A549 (cell line): Measurements from ENCODE around the gene CARMIL1. TPM values are rescaled to one million over a fixed set of nuclear protein-coding genes. Genes with fewer than 3 reads are reported as not detected.

Source experiments
- ATAC-seq, 2 experiments: fragments of 200-7000 bp in 1 of 2; fragments of >200 bp in 1 of 2; cut with Nextera tagmentation in 1 of 2; cut with Tn5 transposase in 1 of 2; 3 replicates each; pipeline versions ENCODE4 v1.8.0 to v1.9.1; 2018 to 2020; ENCODE audit warnings: mild to moderate bottlenecking in 1 of 2, moderate library complexity in 1 of 2
- CTCF ChIA-PET: fragments of 300-600 bp; sonication (Branson Sonifier 250); formaldehyde crosslinking; extraction: SDS; loops from one replicate; lab custom pipeline; 2021; ENCODE audit warnings: antibody characterized with exemption, inconsistent platforms; lab: Yijun Ruan, JAX
- POLR2A ChIA-PET: fragments of 350-600 bp; formaldehyde crosslinking; extraction: SDS; loops from one replicate; lab custom pipeline; 2021; ENCODE audit warnings: antibody characterized with exemption, inconsistent platforms; lab: Yijun Ruan, JAX
- DNase-seq, 2 experiments: peaks; one replicate each; pipeline versions ENCODE4 v3.0.0 to v3.0.0-alpha.2; 2011 to 2016; ENCODE audit warnings: low read depth in 1 of 2, low spot score in 1 of 2
- FAIRE-seq: peaks from 2 replicates; lab custom pipeline; 2011; peaks lifted over from hg19 to GRCh38; lab: Jason Lieb, UNC
- H3K27ac ChIP-seq, 2 experiments: fragments of >200 bp; sonication (Bioruptor Twin); formaldehyde crosslinking; 3 replicates each; pipeline ENCODE4 v1.5.1; 2016 to 2017
- H3K4me1 ChIP-seq: fragments of >200 bp; sonication (Bioruptor Twin); formaldehyde crosslinking; 3 replicates; pipeline ENCODE4 v1.6.1; 2016
- H3K4me2 ChIP-seq: fragments of >200 bp; sonication (Bioruptor Twin); formaldehyde crosslinking; 3 replicates; pipeline ENCODE4 v1.6.1; 2016
- H3K4me3 ChIP-seq: fragments of >200 bp; sonication (Bioruptor Twin); formaldehyde crosslinking; 3 replicates; pipeline ENCODE4 v1.5.1; 2016
- H3K9me3 ChIP-seq: fragments of >200 bp; sonication (Bioruptor Twin); formaldehyde crosslinking; 3 replicates; pipeline ENCODE4 v1.6.1; 2016
- BCL3 ChIP-seq: fragments of >200 bp; sonication (Bioruptor Twin); formaldehyde crosslinking; IDR thresholded peaks from 3 replicates; pipeline ENCODE4 v1.6.1; 2016
- ESRRA ChIP-seq: fragments of 150-350 bp; IDR thresholded peaks from 2 replicates; pipeline ENCODE4 v1.6.1; 2014; ENCODE audit warnings: mild to moderate bottlenecking, low read length, borderline replicate concordance
- FOSB ChIP-seq: fragments of 250-450 bp; sonication (Bioruptor Pico); IDR thresholded peaks from 2 replicates; pipeline ENCODE4 v1.5.0; 2020; ENCODE audit warnings: mild to moderate bottlenecking, moderate library complexity
- FOXS1 ChIP-seq: fragments of 250-450 bp; sonication (Bioruptor Pico); IDR thresholded peaks from 2 replicates; pipeline ENCODE4 v1.5.0; 2020; ENCODE audit warnings: mild to moderate bottlenecking, moderate library complexity
- GATA3 ChIP-seq: IDR thresholded peaks from 2 replicates; pipeline ENCODE4 v1.6.1; 2012; ENCODE audit warnings: borderline replicate concordance
- HDAC2 ChIP-seq: fragments of 200-600 bp; sonication (generic); IDR thresholded peaks from 2 replicates; pipeline ENCODE4 v1.6.1; 2016
- HES2 ChIP-seq: fragments of >200 bp; sonication (Bioruptor Twin); formaldehyde crosslinking; IDR thresholded peaks from 2 replicates; pipeline ENCODE4 v1.6.1; 2016
- HOXB13 ChIP-seq: fragments of 250-450 bp; sonication (Bioruptor Pico); IDR thresholded peaks from 2 replicates; pipeline ENCODE4 v1.5.0; 2020; ENCODE audit warnings: low read depth, mild to moderate bottlenecking, moderate library complexity
- JUN ChIP-seq, 2 experiments: fragments of >200 bp; sonication (Bioruptor Twin); formaldehyde crosslinking; IDR thresholded peaks; 2 replicates in 1 of 2; 3 replicates in 1 of 2; pipeline ENCODE4 v1.6.1; 2016 to 2017
- KDM1A ChIP-seq: fragments of 200-600 bp; sonication (generic); IDR thresholded peaks from 2 replicates; pipeline ENCODE4 v1.6.1; 2016; ENCODE audit warnings: low read depth, mild to moderate bottlenecking
- MYC ChIP-seq: IDR thresholded peaks from 2 replicates; pipeline ENCODE4 v1.6.1; 2012; ENCODE audit warnings: mild to moderate bottlenecking, inconsistent platforms, low read length, improper control_type of control experiment, borderline replicate concordance
- PHF8 ChIP-seq: fragments of 200-600 bp; sonication (generic); IDR thresholded peaks from 2 replicates; pipeline ENCODE4 v1.6.1; 2016; ENCODE audit warnings: low read depth, mild to moderate bottlenecking, antibody characterized with exemption, moderate library complexity, borderline replicate concordance
- POLR2AphosphoS2 ChIP-seq: conservative IDR thresholded peaks from 2 replicates; pipeline ENCODE4 v1.6.1; 2012; ENCODE audit warnings: low read length, improper control_type of control experiment, inconsistent platforms
- RARB ChIP-seq: fragments of 250-450 bp; sonication (Bioruptor Pico); IDR thresholded peaks from 2 replicates; pipeline ENCODE4 v1.8.0; 2021; ENCODE audit warnings: mild to moderate bottlenecking, moderate library complexity
- SREBF2 ChIP-seq: fragments of 450-650 bp; IDR thresholded peaks from 2 replicates; pipeline ENCODE4 v1.6.1; 2014; ENCODE audit warnings: mild to moderate bottlenecking, moderate library complexity
- ZFP36 ChIP-seq: fragments of 450-650 bp; IDR thresholded peaks from 2 replicates; pipeline ENCODE4 v1.6.1; 2014; ENCODE audit warnings: borderline replicate concordance; ENCODE audit not compliant: partially characterized antibody
- ZNF302 ChIP-seq: fragments of 250-450 bp; sonication (Bioruptor Pico); IDR thresholded peaks from 2 replicates; pipeline ENCODE4 v1.9.0; 2021; ENCODE audit warnings: inconsistent platforms, mild to moderate bottlenecking, moderate library complexity
- WGBS: methylation state at CpG from one replicate; pipeline ENCODE4 v1.1.6; 2017; ENCODE audit errors: missing lambda C conversion rate; 5-methylcytosine and 5-hydroxymethylcytosine counted together
- polyA plus RNA-seq, 4 experiments: library from polyadenylated mRNA; depleted of rRNA in 3 of 4; stranded (reverse); fragments of >200 nt; fragmentation: RNase III in 1 of 4; extraction: RNeasy Plus Mini Kit Qiagen cat#74134 plus additional on column Dnase treatment in 1 of 4; gene quantifications; 2 replicates in 3 of 4; 3 replicates in 1 of 4; pipeline ENCODE4 v1.2.3, GENCODE V29; 2011 to 2017
- TF ChIP-seq, protein P1 (sequence below): IDR thresholded peaks from 2 replicates; pipeline ENCODE4 v1.6.1; 2012
- TF ChIP-seq, protein P2 (sequence below): IDR thresholded peaks from 2 replicates; pipeline ENCODE4 v1.6.1; 2012
- TF ChIP-seq, protein P3 (sequence below): fragments of 450-650 bp; IDR thresholded peaks from 2 replicates; pipeline ENCODE4 v1.6.1; 2014; ENCODE audit warnings: antibody characterized with exemption
- TF ChIP-seq, protein P4 (sequence below): fragments of >200 bp; sonication (Bioruptor Twin); formaldehyde crosslinking; IDR thresholded peaks from 3 replicates; pipeline ENCODE4 v1.5.1; 2016
- TF ChIP-seq, protein P5 (sequence below): fragments of 250-450 bp; sonication (Bioruptor Pico); IDR thresholded peaks from 2 replicates; pipeline ENCODE4 v1.5.0; 2020; ENCODE audit warnings: low read depth, mild to moderate bottlenecking, moderate library complexity

CARMIL1 gene
- polyA plus RNA-seq, 2 of the 4 experiments (the other 2 are of a cell fraction) = 11.5 to 11.8 TPM

DNA sequence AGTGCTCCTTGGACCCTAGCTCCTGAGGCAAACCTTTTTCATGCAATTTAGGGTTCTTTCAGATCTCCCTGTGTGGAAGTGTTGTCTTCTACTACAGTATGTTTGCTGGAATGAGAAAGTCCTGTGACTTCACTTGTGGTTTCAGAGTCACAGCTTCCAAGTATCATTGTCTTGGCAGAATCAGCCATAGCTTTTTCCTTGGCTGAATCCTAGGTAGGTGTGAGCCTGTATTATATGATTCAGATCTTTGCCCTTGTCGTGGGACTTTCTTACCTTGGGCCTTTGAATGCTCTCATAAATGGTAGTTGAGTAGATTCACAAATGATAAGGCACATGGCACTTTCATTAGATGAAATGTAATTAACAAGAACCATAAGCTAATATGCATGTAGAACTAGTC is 16.5 kb downstream of the CARMIL1 start:
- no peak for ATAC-seq
- Histone ChIP-seq H3K4me2 (no peak overlapping the region), H3K4me1 (no peaks in the 10 kb centered on the region), H3K27ac (no peak overlapping the region), H3K4me3 (no peak overlapping the region), H3K9me3 (no peaks in the 10 kb centered on the region)
- FAIRE-seq = no peak
- ChIA-PET POLR2A (no interaction called here), CTCF (interaction anchor here (0.8 to 1.9 kb wide), 2 partner anchors 17 to 195 kb away, joined by 3 to 10 read pairs; partner anchors contain the start of gene CARMIL1)
- 89% methylated on average over 1 of the region's 1 CpG for WGBS
- no peak for DNase-seq
- TF ChIP-seq ZFP36 = no peak
- no peak for TF ChIP-seq ZNF302
- TF ChIP-seq PHF8 = no peak
- TF ChIP-seq POLR2AphosphoS2 = no peak
- TF ChIP-seq JUN (IDR thresholded peaks at IDR 0.05) = no peak
- TF ChIP-seq, protein P1, sequence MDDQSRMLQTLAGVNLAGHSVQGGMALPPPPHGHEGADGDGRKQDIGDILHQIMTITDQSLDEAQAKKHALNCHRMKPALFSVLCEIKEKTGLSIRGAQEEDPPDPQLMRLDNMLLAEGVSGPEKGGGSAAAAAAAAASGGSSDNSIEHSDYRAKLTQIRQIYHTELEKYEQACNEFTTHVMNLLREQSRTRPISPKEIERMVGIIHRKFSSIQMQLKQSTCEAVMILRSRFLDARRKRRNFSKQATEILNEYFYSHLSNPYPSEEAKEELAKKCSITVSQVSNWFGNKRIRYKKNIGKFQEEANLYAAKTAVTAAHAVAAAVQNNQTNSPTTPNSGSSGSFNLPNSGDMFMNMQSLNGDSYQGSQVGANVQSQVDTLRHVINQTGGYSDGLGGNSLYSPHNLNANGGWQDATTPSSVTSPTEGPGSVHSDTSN = no peak
- TF ChIP-seq KDM1A = no peak
- TF ChIP-seq, protein P2, sequence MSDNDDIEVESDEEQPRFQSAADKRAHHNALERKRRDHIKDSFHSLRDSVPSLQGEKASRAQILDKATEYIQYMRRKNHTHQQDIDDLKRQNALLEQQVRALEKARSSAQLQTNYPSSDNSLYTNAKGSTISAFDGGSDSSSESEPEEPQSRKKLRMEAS = no peak

GRCh38 chr6:25296217-25296905 is 17.2 kb downstream of the CARMIL1 start:
- CTCF ChIA-PET = interaction anchor here (0.6 to 1.9 kb wide), 4 partner anchors 17 to 258 kb away, joined by 3 to 10 read pairs (median 3); partner anchors contain the start of gene CARMIL1
- DNase-seq (no peak), ATAC-seq (no peak)
- Histone ChIP-seq H3K4me1 (peaks cover 5% of the 10 kb centered on the region; the same call in 2 of the 3 replicates), H3K9me3 (no peaks in the 10 kb centered on the region)
- 95% methylated on average over 2 of the region's 2 CpGs for WGBS
- TF ChIP-seq, protein P1 = no peak
- TF ChIP-seq, protein P3, sequence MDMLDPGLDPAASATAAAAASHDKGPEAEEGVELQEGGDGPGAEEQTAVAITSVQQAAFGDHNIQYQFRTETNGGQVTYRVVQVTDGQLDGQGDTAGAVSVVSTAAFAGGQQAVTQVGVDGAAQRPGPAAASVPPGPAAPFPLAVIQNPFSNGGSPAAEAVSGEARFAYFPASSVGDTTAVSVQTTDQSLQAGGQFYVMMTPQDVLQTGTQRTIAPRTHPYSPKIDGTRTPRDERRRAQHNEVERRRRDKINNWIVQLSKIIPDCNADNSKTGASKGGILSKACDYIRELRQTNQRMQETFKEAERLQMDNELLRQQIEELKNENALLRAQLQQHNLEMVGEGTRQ = no peak
- TF ChIP-seq MYC (no peak), RARB (no peak), ZNF302 (no peak), HES2 (no peak), GATA3 (no peak), FOXS1 (CRISPR knock-in tag) (no peak), BCL3 (no peak), FOSB (CRISPR knock-in tag) (no peak), SREBF2 (no peak), ESRRA (no peak), POLR2AphosphoS2 (no peak), HOXB13 (CRISPR knock-in tag) (no peak), HDAC2 (no peak)
- TF ChIP-seq, protein P4, sequence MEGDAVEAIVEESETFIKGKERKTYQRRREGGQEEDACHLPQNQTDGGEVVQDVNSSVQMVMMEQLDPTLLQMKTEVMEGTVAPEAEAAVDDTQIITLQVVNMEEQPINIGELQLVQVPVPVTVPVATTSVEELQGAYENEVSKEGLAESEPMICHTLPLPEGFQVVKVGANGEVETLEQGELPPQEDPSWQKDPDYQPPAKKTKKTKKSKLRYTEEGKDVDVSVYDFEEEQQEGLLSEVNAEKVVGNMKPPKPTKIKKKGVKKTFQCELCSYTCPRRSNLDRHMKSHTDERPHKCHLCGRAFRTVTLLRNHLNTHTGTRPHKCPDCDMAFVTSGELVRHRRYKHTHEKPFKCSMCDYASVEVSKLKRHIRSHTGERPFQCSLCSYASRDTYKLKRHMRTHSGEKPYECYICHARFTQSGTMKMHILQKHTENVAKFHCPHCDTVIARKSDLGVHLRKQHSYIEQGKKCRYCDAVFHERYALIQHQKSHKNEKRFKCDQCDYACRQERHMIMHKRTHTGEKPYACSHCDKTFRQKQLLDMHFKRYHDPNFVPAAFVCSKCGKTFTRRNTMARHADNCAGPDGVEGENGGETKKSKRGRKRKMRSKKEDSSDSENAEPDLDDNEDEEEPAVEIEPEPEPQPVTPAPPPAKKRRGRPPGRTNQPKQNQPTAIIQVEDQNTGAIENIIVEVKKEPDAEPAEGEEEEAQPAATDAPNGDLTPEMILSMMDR = no peak
- TF ChIP-seq, protein P5, sequence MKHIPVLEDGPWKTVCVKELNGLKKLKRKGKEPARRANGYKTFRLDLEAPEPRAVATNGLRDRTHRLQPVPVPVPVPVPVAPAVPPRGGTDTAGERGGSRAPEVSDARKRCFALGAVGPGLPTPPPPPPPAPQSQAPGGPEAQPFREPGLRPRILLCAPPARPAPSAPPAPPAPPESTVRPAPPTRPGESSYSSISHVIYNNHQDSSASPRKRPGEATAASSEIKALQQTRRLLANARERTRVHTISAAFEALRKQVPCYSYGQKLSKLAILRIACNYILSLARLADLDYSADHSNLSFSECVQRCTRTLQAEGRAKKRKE (CRISPR knock-in tag) = no peak
- TF ChIP-seq, all 56 proteins: peak for 0
- Histone ChIP-seq H3K4me3 (no peak overlapping the region), H3K27ac (no peak overlapping the region), H3K4me2 (no peak overlapping the region)
- FAIRE-seq = no peak
- POLR2A ChIA-PET = no interaction called here
